ENCODE measurements around the gene EIF2B2.

Gene EIF2B2

DNA sequence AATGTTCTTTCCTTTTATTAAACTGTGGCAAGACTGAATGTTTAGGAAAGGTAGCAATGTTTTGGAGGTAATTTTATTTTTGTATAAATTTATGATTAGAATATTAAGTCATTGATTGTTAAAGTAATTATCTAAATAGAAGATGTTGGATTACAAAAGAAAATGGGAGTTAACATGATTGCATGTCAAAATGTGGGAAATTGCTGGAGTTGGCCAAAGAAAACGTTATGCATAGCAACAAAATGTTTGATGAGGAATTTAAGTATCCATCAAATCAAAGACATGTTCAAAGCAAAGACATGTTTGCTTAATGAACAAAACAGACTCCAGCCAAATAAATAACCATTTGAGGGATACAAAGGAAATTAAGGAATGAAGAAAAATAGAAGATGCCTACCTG lies 51.7 kb downstream of the EIF2B2 start:
- DNase-seq (ENCODE audit: low read depth): no peak
- TF ChIP-seq, protein P1, sequence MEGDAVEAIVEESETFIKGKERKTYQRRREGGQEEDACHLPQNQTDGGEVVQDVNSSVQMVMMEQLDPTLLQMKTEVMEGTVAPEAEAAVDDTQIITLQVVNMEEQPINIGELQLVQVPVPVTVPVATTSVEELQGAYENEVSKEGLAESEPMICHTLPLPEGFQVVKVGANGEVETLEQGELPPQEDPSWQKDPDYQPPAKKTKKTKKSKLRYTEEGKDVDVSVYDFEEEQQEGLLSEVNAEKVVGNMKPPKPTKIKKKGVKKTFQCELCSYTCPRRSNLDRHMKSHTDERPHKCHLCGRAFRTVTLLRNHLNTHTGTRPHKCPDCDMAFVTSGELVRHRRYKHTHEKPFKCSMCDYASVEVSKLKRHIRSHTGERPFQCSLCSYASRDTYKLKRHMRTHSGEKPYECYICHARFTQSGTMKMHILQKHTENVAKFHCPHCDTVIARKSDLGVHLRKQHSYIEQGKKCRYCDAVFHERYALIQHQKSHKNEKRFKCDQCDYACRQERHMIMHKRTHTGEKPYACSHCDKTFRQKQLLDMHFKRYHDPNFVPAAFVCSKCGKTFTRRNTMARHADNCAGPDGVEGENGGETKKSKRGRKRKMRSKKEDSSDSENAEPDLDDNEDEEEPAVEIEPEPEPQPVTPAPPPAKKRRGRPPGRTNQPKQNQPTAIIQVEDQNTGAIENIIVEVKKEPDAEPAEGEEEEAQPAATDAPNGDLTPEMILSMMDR (conservative IDR thresholded peaks at IDR 0.05; ENCODE audit: low read depth, low read length): no peak
- H3K4me3 ChIP-seq (ENCODE audit: low read length): no peak overlapping the region

DNA sequence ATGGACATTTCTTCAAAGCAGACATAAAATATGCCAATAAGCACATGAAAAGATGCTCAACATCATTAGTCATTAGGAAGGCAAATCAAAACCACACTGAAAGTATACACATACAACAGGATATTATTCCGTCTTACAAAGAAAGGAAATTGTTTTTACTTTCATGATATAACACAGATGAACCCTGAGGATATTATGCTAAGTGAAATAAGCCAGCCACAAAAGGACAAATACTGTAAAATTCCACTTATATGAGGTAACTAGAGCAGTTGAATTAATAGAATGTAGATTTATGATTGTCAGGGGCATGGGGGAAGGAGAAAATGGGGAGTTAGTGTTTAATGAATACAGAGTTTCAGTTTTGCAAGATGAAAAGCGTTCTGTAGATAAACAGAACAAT lies 56.9 kb downstream of the EIF2B2 start:
- TF ChIP-seq, protein P1 (conservative IDR thresholded peaks at IDR 0.05; ENCODE audit: low read depth, low read length): no peak
- no peak overlapping the region for H3K4me3 ChIP-seq (ENCODE audit: low read length)
- DNase-seq (ENCODE audit: low read depth): no peak

DNA sequence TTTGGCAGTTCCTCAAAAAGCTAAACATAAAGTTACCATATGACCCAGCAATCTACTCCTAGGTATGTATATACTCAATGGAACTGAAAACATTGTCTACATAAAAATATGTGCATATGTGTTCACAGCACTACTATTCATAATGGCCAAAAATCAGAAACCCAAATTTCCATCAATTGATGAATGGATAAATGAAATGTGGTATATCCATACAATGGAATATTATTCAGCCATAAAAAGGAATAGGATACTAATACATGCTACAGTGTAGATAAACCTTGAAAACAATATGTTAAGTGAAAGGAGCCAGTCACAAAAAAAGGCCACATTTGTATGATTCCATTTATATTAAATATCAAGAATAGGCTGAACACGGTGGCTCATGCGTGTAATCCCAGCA lies 57.7 kb downstream of the EIF2B2 start:
- TF ChIP-seq, protein P1 (conservative IDR thresholded peaks at IDR 0.05; ENCODE audit: low read depth, low read length): no peak
- H3K4me3 ChIP-seq (ENCODE audit: low read length): no peak overlapping the region
- DNase-seq (ENCODE audit: low read depth): no peak
